ENCODE data around the gene ACKR2.

- no peak for TF ChIP-seq POLR2A (IDR thresholded peaks at IDR 0.05; ENCODE audit: low read length)
- TF ChIP-seq GATA1 (IDR thresholded peaks at IDR 0.05; ENCODE audit: low read depth, low read length), result no peak
Observed at GRCh38 chr3:42894698-42895579, 85.7 kb downstream of the ACKR2 start.

Measured in erythroblast (primary cell).